Kidney (tissue), 14 donors: ENCODE results near the gene GPC1. TPM values are rescaled to one million over a fixed set of nuclear protein-coding genes. Genes with fewer than 3 reads are reported as not detected.

Experiments
- DNase-seq, 5 donors: peaks; one replicate each; pipeline ENCODE4 v3.0.0-alpha.2; 2013 to 2020
- FAIRE-seq: peaks from 2 replicates; lab custom pipeline; 2012; peaks lifted over from hg19 to GRCh38; lab: Jason Lieb, UNC
- H3K27ac ChIP-seq, 2 donors: one replicate each; pipeline ENCODE4 v1.7.0; 2013; ENCODE audit warnings: low read depth in 2 of 2, low read length in 2 of 2, inconsistent platforms in 1 of 2
- H3K27me3 ChIP-seq: one replicate; pipeline ENCODE4 v1.7.1; 2013; ENCODE audit warnings: low read length, inconsistent platforms; ENCODE audit not compliant: control insufficient read depth, insufficient read depth
- H3K36me3 ChIP-seq, 3 donors: one replicate each; pipeline versions ENCODE4 v1.7.0 to v1.7.1; 2013; ENCODE audit warnings: low read length in 3 of 3, control low read depth in 1 of 3, inconsistent platforms in 1 of 3; ENCODE audit not compliant: insufficient read depth in 3 of 3, control insufficient read depth in 2 of 3
- H3K4me1 ChIP-seq, 3 donors: one replicate each; pipeline versions ENCODE4 v1.7.0 to v1.7.1; 2013; ENCODE audit warnings: low read length in 3 of 3, inconsistent platforms in 1 of 3, low read depth in 1 of 3; ENCODE audit not compliant: control insufficient read depth in 2 of 3, insufficient read depth in 2 of 3
- H3K4me3 ChIP-seq, 3 donors: one replicate each; pipeline versions ENCODE4 v1.7.0 to v1.8.1; 2013; ENCODE audit warnings: low read length in 3 of 3, control low read depth in 1 of 3, inconsistent platforms in 1 of 3
- H3K9ac ChIP-seq, 3 donors: one replicate each; pipeline versions ENCODE4 v1.7.0 to v1.7.1; 2013; ENCODE audit warnings: low read length in 3 of 3, control low read depth in 1 of 3, inconsistent platforms in 1 of 3
- H3K9me3 ChIP-seq, 3 donors: one replicate each; pipeline versions ENCODE4 v1.7.0 to v1.7.1; 2013; ENCODE audit warnings: low read length in 3 of 3, control low read depth in 1 of 3, inconsistent platforms in 1 of 3; ENCODE audit not compliant: control insufficient read depth in 2 of 3, insufficient read depth in 1 of 3
- intact Hi-C: fragments of 100-400 bp; cut with DNase I; formaldehyde crosslinking; loops from one replicate; pipeline ENCODE4 v1.11.1; 2022
- polyA plus RNA-seq: library from polyadenylated mRNA; stranded (reverse); fragments of 350-450 nt; fragmentation: Illumina TruSeq; extraction: RNeasy Lipid Tissue Mini Kit (QIAGEN cat#74804); gene quantifications from one replicate; pipeline ENCODE4 v1.2.3, GENCODE V29; 2014; ENCODE audit warnings: low read depth, low replicate concordance; ENCODE audit not compliant: insufficient read depth
- total RNA-seq: library from RNA; stranded (reverse); fragmentation: NEBNext Ultra II Directional; extraction: Animal tissue kit (Norgen Biotek cat#: 25700); gene quantifications from one replicate; pipeline ENCODE4 v1.2.1, GENCODE V29; 2021
- TF ChIP-seq, protein P1 (sequence below): IDR thresholded peaks from 3 replicates; pipeline ENCODE4 v1.5.1; 2012; ENCODE audit warnings: mild to moderate bottlenecking, moderate library complexity, borderline replicate concordance; ENCODE audit not compliant: insufficient read depth; ENCODE audit errors: extremely low read depth
- donor health status: control.
- donor health status: control.
- donor health status: control.
- donor health status: control.
- donor health status: control.
- donor health status: DM: yes; HTN: yes; CAD: no.
- donor health status: Normal renal cell carcinoma (clear cell type).

Gene GPC1
- total and polyA plus RNA-seq, 2 donors from 2014 or later: 18.4 to 124 TPM

DNA sequence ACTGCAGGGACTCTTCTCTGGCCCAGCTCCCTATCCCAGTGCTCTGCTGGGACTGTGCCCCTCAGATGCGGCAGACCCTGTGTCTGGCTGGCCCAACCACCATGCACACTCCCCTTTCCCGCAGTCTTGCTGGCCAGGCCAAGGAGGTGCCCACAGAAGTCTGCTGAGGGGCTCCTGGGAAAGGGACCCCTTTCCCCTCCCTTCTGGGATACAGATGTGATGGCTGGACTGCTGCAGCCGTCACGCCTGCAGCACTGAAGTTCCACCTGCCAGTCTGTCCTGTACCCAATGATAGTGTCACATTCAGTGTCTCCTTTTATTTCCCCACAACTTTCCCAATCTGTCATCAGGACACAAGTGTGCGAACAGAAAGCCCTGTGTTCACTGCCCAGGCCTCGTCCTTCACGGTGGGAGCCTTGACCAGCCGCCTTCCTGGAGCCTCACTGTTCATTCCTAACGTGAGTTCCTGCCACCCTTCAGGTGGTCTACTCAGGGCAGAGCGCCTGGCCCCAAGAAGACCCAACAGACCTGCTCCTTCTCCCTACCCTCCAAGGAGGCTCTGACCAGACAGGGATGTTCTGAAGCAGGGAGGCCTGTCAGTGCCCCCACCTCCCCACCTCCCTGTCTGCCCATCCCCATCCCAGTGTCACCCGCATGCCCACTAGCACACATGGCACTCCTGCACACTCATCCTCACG is 75.2 kb downstream of the GPC1 start:
- no peaks in the 10 kb centered on the region for H3K9me3 ChIP-seq
- intact Hi-C loops: no loop called here

DNA sequence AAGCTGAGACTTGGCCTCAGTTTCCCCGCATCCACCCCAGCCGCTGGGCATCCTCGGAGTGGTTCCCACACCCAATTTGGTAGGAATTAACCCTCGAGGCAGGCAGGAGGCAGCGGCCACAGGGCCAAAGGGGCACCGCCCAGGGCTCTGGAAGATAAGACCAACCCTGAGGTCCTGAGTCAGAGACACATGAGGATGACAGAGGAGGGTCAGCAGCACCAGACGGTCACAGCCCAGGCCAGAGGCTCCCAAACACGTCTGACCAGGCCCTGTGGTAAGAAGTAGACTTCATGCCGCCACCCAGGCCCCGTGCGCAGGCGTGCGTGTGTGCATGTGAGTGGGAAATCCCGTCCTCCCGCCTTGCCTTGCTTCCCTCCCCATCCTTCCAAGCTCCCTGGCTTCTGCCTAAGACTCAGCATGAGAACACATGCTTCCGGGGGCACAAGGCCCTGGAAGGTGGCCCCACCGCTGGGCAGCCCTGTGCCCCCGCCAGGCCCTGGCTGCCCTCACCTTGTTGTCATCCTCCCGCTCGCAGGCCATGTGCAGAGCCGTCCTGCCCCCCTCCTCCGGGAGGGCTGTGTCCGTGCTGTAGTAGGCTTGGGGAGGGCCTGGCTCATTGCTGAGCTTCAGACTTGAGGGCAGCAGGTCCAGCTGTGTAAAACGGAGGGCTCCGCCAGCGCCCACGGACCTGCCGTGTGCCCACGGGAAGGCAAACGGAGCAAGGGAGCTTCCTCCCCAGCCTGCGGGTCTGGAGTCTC is 76.1 kb downstream of the GPC1 start:
- peaks cover 0 to 8% (median 0%) of the 10 kb centered on the region in 3 donors for H3K36me3 ChIP-seq
- H3K9me3 ChIP-seq: no peaks in the 10 kb centered on the region
- no peaks in the 10 kb centered on the region for H3K27me3 ChIP-seq
- TF ChIP-seq, protein P1, sequence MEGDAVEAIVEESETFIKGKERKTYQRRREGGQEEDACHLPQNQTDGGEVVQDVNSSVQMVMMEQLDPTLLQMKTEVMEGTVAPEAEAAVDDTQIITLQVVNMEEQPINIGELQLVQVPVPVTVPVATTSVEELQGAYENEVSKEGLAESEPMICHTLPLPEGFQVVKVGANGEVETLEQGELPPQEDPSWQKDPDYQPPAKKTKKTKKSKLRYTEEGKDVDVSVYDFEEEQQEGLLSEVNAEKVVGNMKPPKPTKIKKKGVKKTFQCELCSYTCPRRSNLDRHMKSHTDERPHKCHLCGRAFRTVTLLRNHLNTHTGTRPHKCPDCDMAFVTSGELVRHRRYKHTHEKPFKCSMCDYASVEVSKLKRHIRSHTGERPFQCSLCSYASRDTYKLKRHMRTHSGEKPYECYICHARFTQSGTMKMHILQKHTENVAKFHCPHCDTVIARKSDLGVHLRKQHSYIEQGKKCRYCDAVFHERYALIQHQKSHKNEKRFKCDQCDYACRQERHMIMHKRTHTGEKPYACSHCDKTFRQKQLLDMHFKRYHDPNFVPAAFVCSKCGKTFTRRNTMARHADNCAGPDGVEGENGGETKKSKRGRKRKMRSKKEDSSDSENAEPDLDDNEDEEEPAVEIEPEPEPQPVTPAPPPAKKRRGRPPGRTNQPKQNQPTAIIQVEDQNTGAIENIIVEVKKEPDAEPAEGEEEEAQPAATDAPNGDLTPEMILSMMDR: no peak
- intact Hi-C loops: no loop called here
- FAIRE-seq: no peak
- H3K9ac ChIP-seq: no peak overlapping the region
- no peak overlapping the region for H3K4me3 ChIP-seq
- no peak overlapping the region for H3K27ac ChIP-seq
- DNase-seq: peak in 3 of 5 donors; percentile 4 to 59 (median 21)
- H3K4me1 ChIP-seq: no peaks in the 10 kb centered on the region

More for the DNA sequence above, 75.2 kb downstream of the GPC1 start:
- Histone ChIP-seq H3K27ac (no peak overlapping the region), H3K27me3 (no peaks in the 10 kb centered on the region), H3K36me3 (peaks cover 0 to 8% (median 0%) of the 10 kb centered on the region in 3 donors), H3K9ac (no peak overlapping the region), H3K4me1 (no peaks in the 10 kb centered on the region), H3K4me3 (no peak overlapping the region)
- FAIRE-seq (no peak), DNase-seq (peak in 2 of 5 donors; percentile 13 to 47)
- TF ChIP-seq, protein P1: no peak

DNA sequence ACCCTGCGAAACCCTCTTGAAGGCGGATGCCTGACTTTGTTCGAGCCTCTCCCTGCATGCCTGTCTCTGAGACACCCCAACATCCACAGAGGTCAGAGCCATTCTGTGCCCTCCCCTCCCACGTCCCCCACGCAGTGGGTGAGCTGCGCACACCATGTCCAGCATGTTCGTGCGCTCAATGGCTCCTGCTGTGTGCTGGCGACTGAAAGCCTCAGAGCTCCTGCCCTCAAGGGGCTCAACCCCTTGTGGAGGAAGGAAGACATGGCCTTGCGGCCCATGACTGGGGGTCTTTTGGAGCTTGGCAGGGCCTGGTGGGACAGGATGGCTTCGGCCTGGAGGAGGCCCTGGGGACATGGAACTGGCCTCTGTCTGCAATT is 76.6 kb downstream of the GPC1 start:
- no peak overlapping the region for H3K9ac ChIP-seq
- H3K27me3 ChIP-seq: no peaks in the 10 kb centered on the region
- DNase-seq: peak in 3 of 5 donors; percentile 8 to 49 (median 28)
- H3K4me3 ChIP-seq: no peak overlapping the region
- no peak for FAIRE-seq
- peaks cover 0 to 8% (median 0%) of the 10 kb centered on the region in 3 donors for H3K36me3 ChIP-seq
- TF ChIP-seq, protein P1: no peak
- intact Hi-C loops: no loop called here
- H3K27ac ChIP-seq: no peak overlapping the region
- H3K4me1 ChIP-seq: no peaks in the 10 kb centered on the region
- no peaks in the 10 kb centered on the region for H3K9me3 ChIP-seq
